Mammary epithelial cell (primary cell): ENCODE data around the gene FEM1A.

Experiments
- CTCF ChIP-seq, 2 donors: IDR thresholded peaks in 1 of 2; conservative IDR thresholded peaks in 1 of 2; 2 replicates each; pipeline ENCODE4 v1.5.1; 2011 to 2012; ENCODE audit warnings: inconsistent platforms in 2 of 2, low read length in 2 of 2, mild to moderate bottlenecking in 2 of 2, control low read depth in 1 of 2, low read depth in 1 of 2; ENCODE audit not compliant: insufficient read depth in 1 of 2; ENCODE audit errors: extremely low read depth in 1 of 2
- EZH2 ChIP-seq: IDR thresholded peaks from 2 replicates; pipeline ENCODE4 v1.6.1; 2012; ENCODE audit warnings: low read length, inconsistent platforms, borderline replicate concordance

- TF ChIP-seq CTCF (conservative IDR thresholded peaks at IDR 0.05 in 1 of 2, IDR thresholded peaks at IDR 0.05 in 1 of 2; ENCODE audit: extremely low read depth in 1 of 2, insufficient read depth in 1 of 2, low read depth in 1 of 2, low read length in 2 of 2) (no peak), EZH2 (no peak)
Observed at GRCh38 chr19:4748589-4748988, 42.9 kb upstream of the FEM1A start.
